HCT116 (cell line): ENCODE results near the gene SMIM41. TPM values are rescaled to one million over a fixed set of nuclear protein-coding genes. Genes with fewer than 3 reads are reported as not detected.

Experiments used
- ATAC-seq: fragments of 200-7000 bp; cut with Tn5 transposase; 2 replicates; pipeline ENCODE4 v1.9.1; 2020; ENCODE audit warnings: mild to moderate bottlenecking, moderate library complexity
- BruUV-seq: library from RNA; stranded (reverse); fragments of 400-500 nt; replicated peaks from 2 replicates; lab custom pipeline; 2021; lab: Mats Ljungman, UMichigan
- CTCF ChIA-PET: fragments of 300-600 bp; sonication (Branson Sonifier 250); formaldehyde crosslinking; loops from one replicate; lab custom pipeline; 2021; ENCODE audit warnings: antibody characterized with exemption; lab: Charles Lee
- POLR2A ChIA-PET: fragments of 300-600, 350-600 bp; sonication (Branson Sonifier 250); formaldehyde crosslinking; loops from one replicate; lab custom pipeline; 2021; ENCODE audit warnings: antibody characterized with exemption; lab: Charles Lee
- RAD21 ChIA-PET, 2 experiments: fragments of 300-600 bp; sonication (Branson Sonifier 250); formaldehyde crosslinking; loops; one replicate each; lab custom pipeline; 2023; ENCODE audit warnings: low total read pairs in 2 of 2; ENCODE audit not compliant: uncharacterized antibody in 2 of 2, unreplicated experiment in 2 of 2, low non-redundant PET in 1 of 2; lab: Charles Lee
- DNase-seq: peaks from one replicate; pipeline ENCODE4 v3.0.0-alpha.2; 2010; ENCODE audit warnings: low read depth, low spot score
- H2AFZ ChIP-seq: fragments of 200-600 bp; shearing (Covaris generic), sonication (generic); 2 replicates; pipeline ENCODE4 v1.6.1; 2017; ENCODE audit warnings: low read depth, mixed run types, mixed read lengths, antibody characterized with exemption, low read length; ENCODE audit not compliant: poor library complexity, severe bottlenecking
- H3K27ac ChIP-seq: 2 replicates; pipeline ENCODE4 v1.5.1; 2012; ENCODE audit warnings: low read depth, low read length
- H3K27me3 ChIP-seq: fragments of 200-600 bp; sonication (generic); 2 replicates; pipeline ENCODE4 v1.6.1; 2016; ENCODE audit warnings: mixed run types, low read length, mixed read lengths; ENCODE audit not compliant: insufficient read depth
- H3K36me3 ChIP-seq, 2 experiments: fragments of 200-500 bp in 1 of 2; fragments of 200-600 bp in 1 of 2; sonication (Bioruptor generic) in 1 of 2; sonication (generic) in 1 of 2; 2 replicates each; pipeline versions ENCODE4 v1.5.1 to v1.6.1; 2014 to 2016; ENCODE audit warnings: low read length in 2 of 2, inconsistent platforms in 1 of 2, mixed read lengths in 1 of 2, mixed run types in 1 of 2; ENCODE audit not compliant: insufficient read depth in 2 of 2, control insufficient read depth in 1 of 2
- H3K4me1 ChIP-seq, 2 experiments: fragments of 200-600 bp in 1 of 2; sonication (generic) in 1 of 2; 2 replicates each; pipeline versions ENCODE4 v1.5.1 to v1.6.1; 2012 to 2017; ENCODE audit warnings: low read length in 2 of 2, inconsistent platforms in 1 of 2, mild to moderate bottlenecking in 1 of 2, mixed read lengths in 1 of 2, mixed run types in 1 of 2, moderate library complexity in 1 of 2; ENCODE audit not compliant: insufficient read depth in 2 of 2, control insufficient read depth in 1 of 2
- H3K4me2 ChIP-seq: fragments of 200-600 bp; sonication (generic); 2 replicates; pipeline ENCODE4 v1.6.1; 2017; ENCODE audit warnings: mixed run types, low read length, mixed read lengths
- H3K4me3 ChIP-seq, 2 experiments: fragments of 200-600 bp in 1 of 2; sonication (generic) in 1 of 2; replicated peaks in 1 of 2; 2 replicates each; pipeline ENCODE4 v1.5.1; 2011 to 2016; ENCODE audit warnings: low read length in 2 of 2, control low read depth in 1 of 2, low read depth in 1 of 2, mild to moderate bottlenecking in 1 of 2, mixed read lengths in 1 of 2, mixed run types in 1 of 2
- H3K79me2 ChIP-seq: fragments of 200-600 bp; sonication (generic); 2 replicates; pipeline ENCODE4 v1.6.1; 2017; ENCODE audit warnings: mild to moderate bottlenecking, mixed run types, low read length, moderate library complexity, mixed read lengths; ENCODE audit not compliant: insufficient read depth
- H3K9ac ChIP-seq: fragments of 200-600 bp; sonication (generic); 2 replicates; pipeline ENCODE4 v1.6.1; 2016; ENCODE audit warnings: low read length, mixed read lengths
- H3K9me2 ChIP-seq: fragments of 200-600 bp; sonication (generic), shearing (Covaris generic); 2 replicates; pipeline ENCODE4 v1.6.1; 2017; ENCODE audit warnings: mixed run types, mild to moderate bottlenecking, moderate library complexity; ENCODE audit not compliant: insufficient read depth
- H3K9me3 ChIP-seq, 2 experiments: fragments of 200-500 bp in 1 of 2; fragments of 200-600 bp in 1 of 2; sonication (Bioruptor generic) in 1 of 2; sonication (generic) in 1 of 2; 2 replicates each; pipeline ENCODE4 v1.6.1; 2014 to 2017; ENCODE audit warnings: low read length in 2 of 2, mixed read lengths in 2 of 2, inconsistent platforms in 1 of 2, low read depth in 1 of 2, mild to moderate bottlenecking in 1 of 2, mixed run types in 1 of 2, moderate library complexity in 1 of 2; ENCODE audit not compliant: control insufficient read depth in 1 of 2, insufficient read depth in 1 of 2
- H4K20me1 ChIP-seq: fragments of 200-600 bp; sonication (generic), shearing (Covaris generic); 2 replicates; pipeline ENCODE4 v1.6.1; 2017; ENCODE audit warnings: mixed run types, mild to moderate bottlenecking, moderate library complexity; ENCODE audit not compliant: insufficient read depth
- ATF3 ChIP-seq: IDR thresholded peaks from 2 replicates; pipeline ENCODE4 v1.6.1; 2012
- CEBPB ChIP-seq: IDR thresholded peaks from 2 replicates; pipeline ENCODE4 v1.6.1; 2012; ENCODE audit warnings: low read depth
- CTCF ChIP-seq, 3 experiments: fragments of 200-600 bp in 1 of 3; sonication (generic) in 1 of 3; IDR thresholded peaks in 2 of 3; conservative IDR thresholded peaks in 1 of 3; 2 replicates each; pipeline ENCODE4 v1.5.1; 2012 to 2017; ENCODE audit warnings: low read depth in 2 of 3, low read length in 2 of 3, antibody characterized with exemption in 1 of 3, borderline replicate concordance in 1 of 3, control low read depth in 1 of 3, mild to moderate bottlenecking in 1 of 3, mixed read lengths in 1 of 3, mixed run types in 1 of 3, moderate library complexity in 1 of 3; ENCODE audit not compliant: insufficient read depth in 1 of 3
- EGR1 ChIP-seq: IDR thresholded peaks from 2 replicates; pipeline ENCODE4 v1.6.1; 2012; ENCODE audit warnings: low read depth
- EZH2 ChIP-seq: fragments of 200-600 bp; sonication (generic); IDR thresholded peaks from 2 replicates; pipeline ENCODE4 v1.6.1; 2017; ENCODE audit warnings: antibody characterized with exemption, mixed run types
- EZH2phosphoT487 ChIP-seq: fragments of 200-600 bp; IDR thresholded peaks from 2 replicates; pipeline ENCODE4 v1.6.1; 2018; ENCODE audit warnings: antibody characterized with exemption, borderline replicate concordance
- POLR2A ChIP-seq: IDR thresholded peaks from 2 replicates; pipeline ENCODE4 v1.7.0; 2011; ENCODE audit warnings: borderline replicate concordance; ENCODE audit not compliant: insufficient read depth, insufficient read length; ENCODE audit errors: extremely low read depth
- RAD21 ChIP-seq: IDR thresholded peaks from 2 replicates; pipeline ENCODE4 v1.6.1; 2012; ENCODE audit warnings: low read depth, mild to moderate bottlenecking
- REST ChIP-seq: IDR thresholded peaks from 2 replicates; pipeline ENCODE4 v1.6.1; 2012; ENCODE audit warnings: low read depth
- TCF7L2 ChIP-seq: IDR thresholded peaks from 2 replicates; pipeline ENCODE4 v1.7.0; 2011; ENCODE audit warnings: borderline replicate concordance, inconsistent platforms; ENCODE audit not compliant: insufficient read depth, insufficient read length; ENCODE audit errors: extremely low read depth
- YY1 ChIP-seq: IDR thresholded peaks from 2 replicates; pipeline ENCODE4 v1.6.1; 2011; ENCODE audit warnings: low read length, low read depth, moderate library complexity, mild to moderate bottlenecking; ENCODE audit not compliant: insufficient replicate concordance; ENCODE audit errors: extremely low read depth
- ZNF274 ChIP-seq: fragments of 200-500 bp; sonication (Bioruptor generic); IDR thresholded peaks from 2 replicates; pipeline ENCODE4 v1.6.1; 2014; ENCODE audit warnings: mild to moderate bottlenecking, low read depth, low read length, inconsistent platforms
- intact Hi-C: fragments of 100-400 bp; cut with micrococcal nuclease; formaldehyde crosslinking; loops from 2 replicates; pipeline ENCODE4 v1.10.0; 2022
- total RNA-seq: library from RNA; stranded (reverse); gene quantifications from one replicate; pipeline ENCODE4 v1.2.1, GENCODE V29; 2021; ENCODE audit not compliant: unreplicated experiment

The SMIM41 gene
- total RNA-seq, 1 experiment from 2014 or later, result not detected

- peaks cover 15 to 39% of the 10 kb centered on the region in 2 experiments for H3K4me1 ChIP-seq
- POLR2A ChIA-PET, result no interaction called here
- H3K27ac ChIP-seq, result no peak overlapping the region
These were observed 59.6 kb downstream of the SMIM41 start for GRCh38 chr12:52139147-52139546.

More at GRCh38 chr12:52139147-52139546, 59.6 kb downstream of the SMIM41 start:
- Histone ChIP-seq H3K79me2 (no peaks in the 10 kb centered on the region), H3K4me3 (no peak overlapping the region), H3K9ac (no peak overlapping the region), H2AFZ (no peak overlapping the region), H3K9me3 (no peaks in the 10 kb centered on the region), H3K9me2 (no peaks in the 10 kb centered on the region), H3K4me2 (0 out of 2 replicates have a peak overlapping the region, but pooled peaks have one; percentile 18), H3K27me3 (no peaks in the 10 kb centered on the region), H4K20me1 (no peaks in the 10 kb centered on the region), H3K36me3 (no peaks in the 10 kb centered on the region)
- TF ChIP-seq EZH2phosphoT487, result no peak
- TF ChIP-seq EZH2, result no peak
- TF ChIP-seq ZNF274, result no peak
- TF ChIP-seq ATF3, result no peak
- no peak for TF ChIP-seq TCF7L2
- TF ChIP-seq EGR1, result no peak
- no peak for TF ChIP-seq REST
- no peak for TF ChIP-seq YY1
- no peak for TF ChIP-seq CEBPB
- TF ChIP-seq CTCF (IDR thresholded peaks at IDR 0.05 in 2 of 3, conservative IDR thresholded peaks at IDR 0.05 in 1 of 3; ENCODE audit: borderline replicate concordance in 1 of 3, insufficient read depth in 1 of 3, low read depth in 2 of 3, low read length in 2 of 3), result no peak
- no peak for TF ChIP-seq POLR2A
- TF ChIP-seq RAD21, result no peak
- BruUV-seq, result no TSS peak
- ChIA-PET CTCF (interaction anchor here (0.7 to 1.3 kb wide), 4 partner anchors 9 to 842 kb away, joined by 3 to 5 read pairs (median 4); no protein-coding TSS in a partner anchor), RAD21 (interaction anchor here in 1 of 2 experiments (1.1 kb wide), 1 partner anchor 17 kb away, joined by 3 read pairs; no protein-coding TSS in a partner anchor)
- no peak for DNase-seq
- intact Hi-C loops, result loop anchor here (1.0 to 5.0 kb wide), 3 partner anchors 188 to 740 kb away; no protein-coding TSS in a partner anchor
- ATAC-seq, result peak; percentile 1; the same call in 1 of the 2 replicates
